ENCODE results near the gene MALAT1. TPM values are rescaled to one million over a fixed set of nuclear protein-coding genes. Genes with fewer than 3 reads are reported as not detected.

MALAT1 gene
- 5,626 and 17,024 TPM in 2 replicates for total RNA-seq

DNA sequence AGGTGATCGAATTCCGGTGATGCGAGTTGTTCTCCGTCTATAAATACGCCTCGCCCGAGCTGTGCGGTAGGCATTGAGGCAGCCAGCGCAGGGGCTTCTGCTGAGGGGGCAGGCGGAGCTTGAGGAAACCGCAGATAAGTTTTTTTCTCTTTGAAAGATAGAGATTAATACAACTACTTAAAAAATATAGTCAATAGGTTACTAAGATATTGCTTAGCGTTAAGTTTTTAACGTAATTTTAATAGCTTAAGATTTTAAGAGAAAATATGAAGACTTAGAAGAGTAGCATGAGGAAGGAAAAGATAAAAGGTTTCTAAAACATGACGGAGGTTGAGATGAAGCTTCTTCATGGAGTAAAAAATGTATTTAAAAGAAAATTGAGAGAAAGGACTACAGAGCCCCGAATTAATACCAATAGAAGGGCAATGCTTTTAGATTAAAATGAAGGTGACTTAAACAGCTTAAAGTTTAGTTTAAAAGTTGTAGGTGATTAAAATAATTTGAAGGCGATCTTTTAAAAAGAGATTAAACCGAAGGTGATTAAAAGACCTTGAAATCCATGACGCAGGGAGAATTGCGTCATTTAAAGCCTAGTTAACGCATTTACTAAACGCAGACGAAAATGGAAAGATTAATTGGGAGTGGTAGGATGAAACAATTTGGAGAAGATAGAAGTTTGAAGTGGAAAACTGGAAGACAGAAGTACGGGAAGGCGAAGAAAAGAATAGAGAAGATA is at the start of gene MALAT1:
MALAT1 (plus strand) TSS at position 69 of the 736 bp plus-strand sequence.

DNA sequence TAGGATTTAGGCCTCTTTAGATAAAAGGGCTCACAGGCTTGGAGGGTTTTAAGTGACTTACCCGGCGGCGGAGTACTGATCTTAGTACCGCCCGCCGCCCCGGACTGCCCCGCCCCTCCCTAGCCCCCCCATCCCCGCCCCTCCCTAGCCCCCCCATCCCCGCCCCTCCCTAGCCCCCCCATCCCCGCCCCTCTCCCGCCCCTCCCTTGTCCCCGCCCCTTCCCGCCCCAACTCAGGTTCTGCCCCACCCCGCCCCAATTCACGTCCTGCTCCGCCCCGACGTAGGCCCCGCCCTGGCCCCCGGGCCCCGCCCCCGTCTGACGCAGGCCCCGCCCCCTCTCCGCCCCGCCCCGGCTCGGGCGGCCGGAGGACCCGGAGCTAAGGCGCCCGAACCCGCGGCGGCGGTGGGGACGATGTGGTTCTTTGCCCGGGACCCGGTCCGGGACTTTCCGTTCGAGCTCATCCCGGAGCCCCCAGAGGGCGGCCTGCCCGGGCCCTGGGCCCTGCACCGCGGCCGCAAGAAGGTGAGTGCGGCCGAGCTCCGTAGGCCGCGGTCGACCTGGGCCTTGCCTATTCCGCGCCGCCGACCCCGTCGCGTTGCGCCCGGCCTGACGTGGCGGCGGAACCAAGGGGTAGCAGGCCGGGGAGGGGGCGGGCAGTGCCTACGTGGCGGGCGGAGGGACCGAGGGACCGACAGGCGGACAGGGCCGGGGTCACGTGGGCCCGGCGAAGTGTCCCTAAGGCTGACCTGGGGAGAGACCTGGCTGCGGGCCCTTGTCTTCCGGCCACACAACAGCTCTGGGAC is 26.1 kb downstream of the MALAT1 start, which contains the start of gene SCYL1:
SCYL1 (plus strand) TSS at position 343 of the 805 bp plus-strand sequence; CDS start at position 414, 71 bp downstream.

Other genes starting within 250 kb of the MALAT1 start
- 4.5 and 16.9 TPM in 2 replicates for gene POLA2, start 237.1 kb upstream of the MALAT1 start, total RNA-seq
- 10.9 and 18.3 TPM in 2 replicates for gene CDC42EP2, start 184.2 kb upstream of the MALAT1 start, total RNA-seq
- gene DPF2, start 165.2 kb upstream of the MALAT1 start, total RNA-seq = 27.9 and 29.9 TPM in 2 replicates
- gene TIGD3, start 144.3 kb upstream of the MALAT1 start, total RNA-seq = under 0.01 and 0.19 TPM in 2 replicates
- 1.5 and 2.8 TPM in 2 replicates for gene SLC25A45, start 116.4 kb upstream of the MALAT1 start, total RNA-seq
- gene FRMD8, start 112.4 kb upstream of the MALAT1 start, total RNA-seq = 58.9 and 64.0 TPM in 2 replicates
- 51.4 and 335 TPM in 2 replicates for gene NEAT1, start 76.2 kb upstream of the MALAT1 start, total RNA-seq
- gene SCYL1, start 26.0 kb downstream of the MALAT1 start, total RNA-seq = 93.3 and 138 TPM in 2 replicates
- 33.3 and 34.5 TPM in 2 replicates for gene LTBP3, start 59.3 kb downstream of the MALAT1 start, total RNA-seq
- 30.4 and 73.8 TPM in 2 replicates for gene ZNRD2, start 71.4 kb downstream of the MALAT1 start, total RNA-seq
- 12.7 and 35.5 TPM in 2 replicates for gene FAM89B, start 73.5 kb downstream of the MALAT1 start, total RNA-seq
- 68.2 and 106 TPM in 2 replicates for gene EHBP1L1, start 77.0 kb downstream of the MALAT1 start, total RNA-seq
- under 0.01 TPM in 1 of 2 replicates, not detected in the other for gene KCNK7, start 96.8 kb downstream of the MALAT1 start, total RNA-seq
- gene MAP3K11, start 115.2 kb downstream of the MALAT1 start, total RNA-seq = 17.2 and 30.5 TPM in 2 replicates
- 9.3 and 23.8 TPM in 2 replicates for gene PCNX3, start 116.7 kb downstream of the MALAT1 start, total RNA-seq
- gene SIPA1, start 139.1 kb downstream of the MALAT1 start, total RNA-seq = 10.1 and 19.9 TPM in 2 replicates
- 12.7 and 22.6 TPM in 2 replicates for gene RELA, start 163.9 kb downstream of the MALAT1 start, total RNA-seq
- gene KAT5, start 213.2 kb downstream of the MALAT1 start, total RNA-seq = 33.5 and 36.6 TPM in 2 replicates
- gene RNASEH2C, start 221.8 kb downstream of the MALAT1 start, total RNA-seq = 33.0 and 59.0 TPM in 2 replicates

Data from regular cardiac myocyte (primary cell).